ENCODE measurements around the gene NMNAT2. TPM values are rescaled to one million over a fixed set of nuclear protein-coding genes. Genes with fewer than 3 reads are reported as not detected.

The NMNAT2 gene
- polyA plus RNA-seq, 1 experiment: 2.1 TPM

GRCh38 chr1:183330335-183330734, 87.8 kb downstream of the NMNAT2 start:
- no peak for DNase-seq (ENCODE audit: low read depth)
- TF ChIP-seq CTCF (IDR thresholded peaks at IDR 0.05; ENCODE audit: insufficient read depth, low read depth, low read length): no peak
- no peaks in the 10 kb centered on the region for H3K36me3 ChIP-seq (ENCODE audit: control insufficient read depth, insufficient read depth, low read length)
- peaks cover 7% of the 10 kb centered on the region for H3K27me3 ChIP-seq (ENCODE audit: control insufficient read depth, insufficient read depth, low read length)
- H3K4me3 ChIP-seq (ENCODE audit: low read depth, low read length): no peak overlapping the region
- ChIA-PET POLR2A (interaction anchor here (0.6 kb wide), 1 partner anchor 50 kb away, joined by 4 read pairs; no protein-coding TSS in a partner anchor), CTCF (interaction anchor here (1.1 to 2.8 kb wide), 3 partner anchors 12 to 49 kb away, joined by 3 to 8 read pairs (median 4); no protein-coding TSS in a partner anchor)

GRCh38 chr1:183328371-183328770, 89.8 kb downstream of the NMNAT2 start:
- DNase-seq (ENCODE audit: low read depth): no peak
- no peak overlapping the region for H3K4me3 ChIP-seq (ENCODE audit: low read depth, low read length)
- ChIA-PET CTCF (interaction anchor here (1.0 kb wide), 1 partner anchor 47 kb away, joined by 5 read pairs; no protein-coding TSS in a partner anchor), POLR2A (no interaction called here)
- H3K36me3 ChIP-seq (ENCODE audit: control insufficient read depth, insufficient read depth, low read length): no peaks in the 10 kb centered on the region
- peaks cover 7% of the 10 kb centered on the region for H3K27me3 ChIP-seq (ENCODE audit: control insufficient read depth, insufficient read depth, low read length)
- TF ChIP-seq CTCF (IDR thresholded peaks at IDR 0.05; ENCODE audit: insufficient read depth, low read depth, low read length): no peak

- TF ChIP-seq CTCF (IDR thresholded peaks at IDR 0.05; ENCODE audit: insufficient read depth, low read depth, low read length): no peak
- CTCF ChIA-PET: no interaction called here
- DNase-seq (ENCODE audit: low read depth): no peak
- H3K27me3 ChIP-seq (ENCODE audit: control insufficient read depth, insufficient read depth, low read length): peaks cover 7% of the 10 kb centered on the region
- H3K4me3 ChIP-seq (ENCODE audit: low read depth, low read length): no peak overlapping the region
- POLR2A ChIA-PET: no interaction called here
- H3K36me3 ChIP-seq (ENCODE audit: control insufficient read depth, insufficient read depth, low read length): no peaks in the 10 kb centered on the region
Observed at GRCh38 chr1:183327434-183328290, 90.5 kb downstream of the NMNAT2 start.

DNA sequence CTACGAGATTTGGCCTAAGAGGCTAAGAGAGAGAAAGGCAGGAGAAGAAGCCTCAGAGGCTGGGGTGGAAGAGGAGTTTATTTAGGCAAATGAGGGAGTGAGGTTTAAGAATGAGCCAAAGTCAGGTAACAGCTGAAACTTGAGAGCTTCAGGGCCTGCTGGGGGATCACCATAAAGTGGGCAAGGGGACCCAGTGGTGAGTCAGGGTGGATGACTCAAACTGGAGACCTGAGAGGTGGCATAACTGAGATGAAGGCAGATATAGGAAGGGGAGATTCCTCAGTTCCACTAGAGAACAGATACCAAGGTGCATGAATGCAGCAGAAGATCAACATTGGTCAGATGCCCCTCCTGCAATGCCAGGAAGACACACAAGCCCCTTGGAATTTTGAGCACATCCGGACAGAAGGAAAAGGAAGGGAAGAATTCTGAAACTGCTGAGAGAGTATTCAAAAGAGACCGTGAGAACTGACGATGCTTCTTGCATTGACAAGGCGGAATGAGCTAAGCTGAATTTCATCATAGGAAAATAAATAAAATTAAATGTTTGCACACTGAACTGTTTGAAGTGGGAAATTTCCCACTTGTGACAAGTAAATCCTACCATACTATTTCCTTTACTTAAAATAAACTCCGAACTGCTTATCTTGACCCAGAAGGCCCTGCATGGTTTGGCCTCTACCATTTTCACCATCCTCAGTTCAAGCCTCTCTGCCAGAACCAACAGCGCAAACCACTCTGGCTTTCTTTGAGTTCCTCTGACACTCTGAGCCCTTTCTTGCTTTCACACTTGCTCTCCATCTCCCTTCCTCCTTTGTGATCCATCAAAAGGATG, 94.1 kb downstream of the NMNAT2 start:
- TF ChIP-seq CTCF (IDR thresholded peaks at IDR 0.05; ENCODE audit: insufficient read depth, low read depth, low read length): no peak
- no peaks in the 10 kb centered on the region for H3K36me3 ChIP-seq (ENCODE audit: control insufficient read depth, insufficient read depth, low read length)
- no peak overlapping the region for H3K4me3 ChIP-seq (ENCODE audit: low read depth, low read length)
- DNase-seq (ENCODE audit: low read depth): no peak
- ChIA-PET POLR2A (no interaction called here), CTCF (interaction anchor here (1.6 to 1.8 kb wide), 2 partner anchors 43 to 361 kb away, joined by 5 read pairs; no protein-coding TSS in a partner anchor)
- peaks cover 5% of the 10 kb centered on the region for H3K27me3 ChIP-seq (ENCODE audit: control insufficient read depth, insufficient read depth, low read length)

DNA sequence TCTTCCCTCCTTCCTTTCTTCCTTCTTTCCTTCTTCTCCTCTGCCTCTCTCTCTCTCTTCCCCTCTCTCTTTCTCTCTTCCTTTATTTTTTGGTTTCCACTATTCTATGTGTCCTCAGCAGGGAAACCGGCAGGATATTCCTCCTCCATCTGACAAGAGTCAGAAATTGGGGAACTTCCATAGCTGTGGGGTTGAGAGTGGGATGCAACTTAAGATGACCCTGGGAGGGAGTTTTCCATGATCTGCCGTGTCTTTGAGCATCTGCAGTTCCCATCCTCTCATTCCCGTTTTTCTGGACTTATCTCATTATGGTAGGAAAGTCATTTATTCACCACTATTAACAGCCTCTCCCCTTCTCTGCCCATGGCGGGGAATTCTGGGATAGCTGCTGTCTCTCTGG, 98.6 kb downstream of the NMNAT2 start:
- Histone ChIP-seq H3K4me3 (ENCODE audit: low read depth, low read length) (no peak overlapping the region), H3K27me3 (ENCODE audit: control insufficient read depth, insufficient read depth, low read length) (no peaks in the 10 kb centered on the region), H3K36me3 (ENCODE audit: control insufficient read depth, insufficient read depth, low read length) (no peaks in the 10 kb centered on the region)
- POLR2A ChIA-PET: no interaction called here
- no peak for DNase-seq (ENCODE audit: low read depth)
- CTCF ChIA-PET: interaction anchor here (1.2 to 4.4 kb wide), 10 partner anchors 11 to 359 kb away, joined by 3 to 36 read pairs (median 6); no protein-coding TSS in a partner anchor
- no peak for TF ChIP-seq CTCF (IDR thresholded peaks at IDR 0.05; ENCODE audit: insufficient read depth, low read depth, low read length)
